ENCODE data around the gene GRK6. TPM values are rescaled to one million over a fixed set of nuclear protein-coding genes. Genes with fewer than 3 reads are reported as not detected.

GRK6 gene
- polyA plus RNA-seq, 1 of the 3 experiments (the other 2 are of a cell fraction): 39.5 TPM

- Histone ChIP-seq H3K9me3 (no peaks in the 10 kb centered on the region), H3K4me3 (ENCODE audit: low read depth in 2 of 2, low read length in 1 of 2) (peak overlapping the region; percentile 60 to 83), H3K36me3 (replicated peaks in 1 of 2; ENCODE audit: control insufficient read depth in 1 of 2, insufficient read depth in 2 of 2, low read length in 1 of 2) (no peaks in the 10 kb centered on the region), H3K27me3 (ENCODE audit: insufficient read depth) (no peaks in the 10 kb centered on the region), H3K79me2 (ENCODE audit: insufficient read depth) (no peaks in the 10 kb centered on the region), H3K27ac (ENCODE audit: low read depth in 2 of 2, low read length in 1 of 2) (no peak overlapping the region; a peak in 1 of 4 replicates), H3K4me2 (peak overlapping the region; percentile 97), H3K9ac (peak overlapping the region; percentile 55; the same call in 1 of the 2 replicates), H4K20me1 (ENCODE audit: insufficient read depth) (no peaks in the 10 kb centered on the region), H3K4me1 (ENCODE audit: control insufficient read depth in 1 of 2, insufficient read depth in 2 of 2, low read depth in 1 of 2, low read length in 1 of 2) (peaks cover 0 to 28% of the 10 kb centered on the region in 2 experiments; a peak in 1 of 4 replicates), H3F3A (replicated peaks; ENCODE audit: insufficient read depth) (peaks cover 14% of the 10 kb centered on the region), H2AFZ (ENCODE audit: low read depth) (peak overlapping the region; percentile 92; the same call in 1 of the 2 replicates), H3K9me2 (no peaks in the 10 kb centered on the region)
- TF ChIP-seq CHD2 (IDR thresholded peaks at IDR 0.05; ENCODE audit: low read length, partially characterized antibody): no peak
- TF ChIP-seq MAX (IDR thresholded peaks at IDR 0.05; ENCODE audit: low read depth): no peak
- no peak for TF ChIP-seq POLR2AphosphoS5 (IDR thresholded peaks at IDR 0.05; ENCODE audit: low read depth, low read length)
- TF ChIP-seq EZH2phosphoT487 (IDR thresholded peaks at IDR 0.05; ENCODE audit: borderline replicate concordance, low read depth): no peak
- TF ChIP-seq PBX3 (IDR thresholded peaks at IDR 0.05): no peak
- TF ChIP-seq MEF2A (IDR thresholded peaks at IDR 0.05; ENCODE audit: borderline replicate concordance, low read depth): no peak
- TF ChIP-seq JUND (IDR thresholded peaks at IDR 0.05): no peak
- TF ChIP-seq NFIC (IDR thresholded peaks at IDR 0.05; ENCODE audit: borderline replicate concordance): no peak
- TF ChIP-seq RXRA (IDR thresholded peaks at IDR 0.05; ENCODE audit: borderline replicate concordance, low read depth): no peak
- ChIA-PET CTCF (interaction anchor here (0.6 to 9.7 kb wide), 41 partner anchors 12 to 743 kb away, joined by 3 to 375 read pairs (median 7); partner anchors contain the start of genes DDX41, DOK3, GRK6 and LMAN2), POLR2A (interaction anchor here (1.1 to 4.6 kb wide), 11 partner anchors 13 to 98 kb away, joined by 3 to 72 read pairs (median 8); partner anchors contain the start of genes GRK6, PDLIM7 and PRR7)
- no peak for DNase-seq
- WGBS (ENCODE audit: low lambda C conversion rate): 51% methylated on average over 26 of the region's 61 CpGs
Measured at GRCh38 chr5:177403102-177403791, 23.2 kb upstream of the GRK6 start.

- no peaks in the 10 kb centered on the region for H3K9me2 ChIP-seq
- H2AFZ ChIP-seq (ENCODE audit: low read depth): peak overlapping the region; percentile 92
- peak overlapping the region in 1 of 2 experiments; percentile 96; a peak in 2 of 4 replicates for H3K27ac ChIP-seq (ENCODE audit: low read depth in 2 of 2, low read length in 1 of 2)
- H3K36me3 ChIP-seq (replicated peaks in 1 of 2; ENCODE audit: control insufficient read depth in 1 of 2, insufficient read depth in 2 of 2, low read length in 1 of 2): no peaks in the 10 kb centered on the region
- H3F3A ChIP-seq (replicated peaks; ENCODE audit: insufficient read depth): peaks cover 14% of the 10 kb centered on the region
- 3% methylated on average over 38 of the region's 93 CpGs for WGBS (ENCODE audit: low lambda C conversion rate)
- ChIA-PET POLR2A (interaction anchor here (0.8 to 4.6 kb wide), 13 partner anchors 13 to 97 kb away, joined by 3 to 72 read pairs (median 5); partner anchors contain the start of genes GRK6, LMAN2, PDLIM7 and PRR7), CTCF (interaction anchor here (0.6 to 9.7 kb wide), 46 partner anchors 12 to 744 kb away, joined by 3 to 375 read pairs (median 5); partner anchors contain the start of genes DDX41, DOK3, GRK6 and LMAN2)
- H4K20me1 ChIP-seq (ENCODE audit: insufficient read depth): no peaks in the 10 kb centered on the region
- H3K4me2 ChIP-seq: peak overlapping the region; percentile 97
- no peaks in the 10 kb centered on the region for H3K79me2 ChIP-seq (ENCODE audit: insufficient read depth)
- peaks cover 0 to 28% of the 10 kb centered on the region in 2 experiments; a peak in 1 of 4 replicates for H3K4me1 ChIP-seq (ENCODE audit: control insufficient read depth in 1 of 2, insufficient read depth in 2 of 2, low read depth in 1 of 2, low read length in 1 of 2)
- H3K9ac ChIP-seq: peak overlapping the region; percentile 55
- H3K9me3 ChIP-seq: no peaks in the 10 kb centered on the region
- no peaks in the 10 kb centered on the region for H3K27me3 ChIP-seq (ENCODE audit: insufficient read depth)
- peak; percentile 94 for DNase-seq
- peak overlapping the region; percentile 60 to 83 for H3K4me3 ChIP-seq (ENCODE audit: low read depth in 2 of 2, low read length in 1 of 2)
- TF ChIP-seq, protein P1, sequence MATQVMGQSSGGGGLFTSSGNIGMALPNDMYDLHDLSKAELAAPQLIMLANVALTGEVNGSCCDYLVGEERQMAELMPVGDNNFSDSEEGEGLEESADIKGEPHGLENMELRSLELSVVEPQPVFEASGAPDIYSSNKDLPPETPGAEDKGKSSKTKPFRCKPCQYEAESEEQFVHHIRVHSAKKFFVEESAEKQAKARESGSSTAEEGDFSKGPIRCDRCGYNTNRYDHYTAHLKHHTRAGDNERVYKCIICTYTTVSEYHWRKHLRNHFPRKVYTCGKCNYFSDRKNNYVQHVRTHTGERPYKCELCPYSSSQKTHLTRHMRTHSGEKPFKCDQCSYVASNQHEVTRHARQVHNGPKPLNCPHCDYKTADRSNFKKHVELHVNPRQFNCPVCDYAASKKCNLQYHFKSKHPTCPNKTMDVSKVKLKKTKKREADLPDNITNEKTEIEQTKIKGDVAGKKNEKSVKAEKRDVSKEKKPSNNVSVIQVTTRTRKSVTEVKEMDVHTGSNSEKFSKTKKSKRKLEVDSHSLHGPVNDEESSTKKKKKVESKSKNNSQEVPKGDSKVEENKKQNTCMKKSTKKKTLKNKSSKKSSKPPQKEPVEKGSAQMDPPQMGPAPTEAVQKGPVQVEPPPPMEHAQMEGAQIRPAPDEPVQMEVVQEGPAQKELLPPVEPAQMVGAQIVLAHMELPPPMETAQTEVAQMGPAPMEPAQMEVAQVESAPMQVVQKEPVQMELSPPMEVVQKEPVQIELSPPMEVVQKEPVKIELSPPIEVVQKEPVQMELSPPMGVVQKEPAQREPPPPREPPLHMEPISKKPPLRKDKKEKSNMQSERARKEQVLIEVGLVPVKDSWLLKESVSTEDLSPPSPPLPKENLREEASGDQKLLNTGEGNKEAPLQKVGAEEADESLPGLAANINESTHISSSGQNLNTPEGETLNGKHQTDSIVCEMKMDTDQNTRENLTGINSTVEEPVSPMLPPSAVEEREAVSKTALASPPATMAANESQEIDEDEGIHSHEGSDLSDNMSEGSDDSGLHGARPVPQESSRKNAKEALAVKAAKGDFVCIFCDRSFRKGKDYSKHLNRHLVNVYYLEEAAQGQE (IDR thresholded peaks at IDR 0.05; ENCODE audit: low read depth, low read length): 0 out of 2 replicates have a peak, but pooled peaks have one; percentile 25
- TF ChIP-seq FOXM1 (IDR thresholded peaks at IDR 0.05; ENCODE audit: low read depth) (no peak), NFIC (IDR thresholded peaks at IDR 0.05; ENCODE audit: borderline replicate concordance) (peak; percentile 92), MXI1 (IDR thresholded peaks at IDR 0.05; ENCODE audit: low read depth, low read length) (peak; percentile 91), POLR2AphosphoS5 (IDR thresholded peaks at IDR 0.05; ENCODE audit: low read depth, low read length) (peak; percentile 33; the same call in 1 of the 2 replicates), SIN3A (IDR thresholded peaks at IDR 0.05; ENCODE audit: borderline replicate concordance, low read depth, low read length) (peak; percentile 56; the same call in 1 of the 2 replicates), YY1 (IDR thresholded peaks at IDR 0.05; ENCODE audit: low read depth) (peak; percentile 65), MAX (IDR thresholded peaks at IDR 0.05; ENCODE audit: low read depth) (peak; percentile 89), TEAD4 (IDR thresholded peaks at IDR 0.05; ENCODE audit: borderline replicate concordance, insufficient read depth) (no peak), SMC3 (IDR thresholded peaks at IDR 0.05; ENCODE audit: low read depth, low read length) (peak; percentile 64)
Measured at GRCh38 chr5:177403792-177404640, 22.5 kb upstream of the GRK6 start.
